Heart left ventricle (tissue), 16 donors: Measurements from ENCODE around the gene NSMCE1. TPM values are rescaled to one million over a fixed set of nuclear protein-coding genes. Genes with fewer than 3 reads are reported as not detected.

Source experiments
- ATAC-seq, 4 donors: fragments of 200-7000 bp; cut with Tn5 transposase; one replicate each; pipeline ENCODE4 v1.9.1; 2020 to 2022; ENCODE audit warnings: moderate library complexity in 4 of 4, mild to moderate bottlenecking in 3 of 4, moderate number of reproducible peaks in 1 of 4
- DNase-seq, 5 donors: peaks; one replicate each; pipeline ENCODE4 v3.0.0-alpha.2; 2020
- H3K27ac ChIP-seq, 12 donors: fragments of 200-600 bp; sonication (generic) in 4 of 12; one replicate each; pipeline versions ENCODE4 v1.5.0 to v1.8.0; 2016 to 2022; ENCODE audit warnings: mild to moderate bottlenecking in 2 of 12
- H3K27me3 ChIP-seq, 9 donors: fragments of 200-600 bp; sonication (generic) in 2 of 9; one replicate each; pipeline versions ENCODE4 v1.5.1 to v1.8.0; 2016 to 2022; ENCODE audit warnings: mild to moderate bottlenecking in 3 of 9
- H3K36me3 ChIP-seq, 9 donors: fragments of 200-600 bp; sonication (generic) in 2 of 9; one replicate each; pipeline versions ENCODE4 v1.5.0 to v1.8.0; 2018 to 2022; ENCODE audit warnings: mild to moderate bottlenecking in 2 of 9
- H3K4me1 ChIP-seq, 12 donors: fragments of 200-600 bp; sonication (generic) in 4 of 12; one replicate each; pipeline versions ENCODE4 v1.5.0 to v1.8.0; 2016 to 2022; ENCODE audit warnings: mild to moderate bottlenecking in 3 of 12
- H3K4me3 ChIP-seq, 12 donors: fragments of 200-600 bp; sonication (generic) in 4 of 12; one replicate each; pipeline versions ENCODE4 v1.5.0 to v1.8.0; 2017 to 2022; ENCODE audit warnings: mild to moderate bottlenecking in 9 of 12, moderate library complexity in 4 of 12
- H3K9me3 ChIP-seq, 12 donors: fragments of 200-600 bp; sonication (generic) in 4 of 12; one replicate each; pipeline versions ENCODE4 v1.5.0 to v1.8.0; 2016 to 2022; ENCODE audit warnings: mild to moderate bottlenecking in 1 of 12
- POLR2A ChIP-seq, 2 donors: fragments of 450-650 bp; IDR thresholded peaks; one replicate each; pipeline ENCODE4 v1.6.1; 2017; ENCODE audit warnings: antibody characterized with exemption in 2 of 2, mild to moderate bottlenecking in 2 of 2, moderate library complexity in 2 of 2
- WGBS, 4 donors: extraction: QIAGEN DNeasy Blood & Tissue Kit in 2 of 4; methylation state at CpG; one replicate each; pipeline versions ENCODE4 v1.1.5 to v1.1.7; 2013 to 2018; 5-methylcytosine and 5-hydroxymethylcytosine counted together
- intact Hi-C, 10 donors: fragments of 100-400 bp; cut with DNase I; formaldehyde crosslinking; loops; one replicate each; pipeline versions ENCODE4 v1.11.1 to v1.14.2; 2022
- polyA plus RNA-seq, 2 donors: library from polyadenylated mRNA; stranded (reverse); fragments of 200-250 nt; gene quantifications; one replicate each; pipeline ENCODE4 v1.2.3, GENCODE V29; 2013
- total RNA-seq, 9 donors: library from RNA; depleted of rRNA in 2 of 9; stranded (reverse); fragments of >200 nt in 2 of 9; fragmentation: NEBNext Ultra II Directional in 3 of 9; extraction: Animal tissue kit (Norgen Biotek cat#: 25700) in 3 of 9; gene quantifications; one replicate each; pipeline versions ENCODE4 v1.1.0 to v1.2.4, GENCODE V29; 2016 to 2023
- TF ChIP-seq, protein P1 (sequence below), 12 donors: fragments of 200-600 bp; sonication (generic) in 4 of 12; IDR thresholded peaks; one replicate each; pipeline versions ENCODE4 v1.5.0 to v1.8.0; 2018 to 2022; ENCODE audit warnings: antibody characterized with exemption in 12 of 12, mild to moderate bottlenecking in 5 of 12
- donor health status: ischemic (EF 13 %, LVEDD 7.1; RV severe dilation, severe dysfunction).
- donor health status: healthy with polysubstance abuse.
- donor health status: DM: no; HTN: yes; CAD: no.
- donor health status: DM: no; HTN: no; CAD: no.
- donor health status: ischemic (EF 25% LVEDD 6.9; RV normal size, moderate dysfunction).
- donor health status: ischemic (EF 25% LVEDD 5.7; RV mildly dilated, moderate dysfunction).
- donor health status: healthy.
- donor health status: DM: yes; HTN: yes; CAD: no.
- donor health status: ischemic (EF 35%, LVEDD 5.7; RV mildly dilated, moderate dysfunction).
- donor health status: nonischemic (EF 11% LVEDD 7.7; RV severe dilation, severe dysfunction).
- donor health status: DM: yes; HTN: yes; CAD: no.
- donor health status: PGD.
- donor health status: ischemic (EF 29% LVEDD 5.4; RV normal size, mild dysfunction).
- donor health status: nonischemic (EF 23%, LVEDD 6.1; RV moderate dilation, normal function).

Gene NSMCE1
- total and polyA plus RNA-seq, 11 donors, result 29.6 to 48.7 (median 37.1) TPM

DNA sequence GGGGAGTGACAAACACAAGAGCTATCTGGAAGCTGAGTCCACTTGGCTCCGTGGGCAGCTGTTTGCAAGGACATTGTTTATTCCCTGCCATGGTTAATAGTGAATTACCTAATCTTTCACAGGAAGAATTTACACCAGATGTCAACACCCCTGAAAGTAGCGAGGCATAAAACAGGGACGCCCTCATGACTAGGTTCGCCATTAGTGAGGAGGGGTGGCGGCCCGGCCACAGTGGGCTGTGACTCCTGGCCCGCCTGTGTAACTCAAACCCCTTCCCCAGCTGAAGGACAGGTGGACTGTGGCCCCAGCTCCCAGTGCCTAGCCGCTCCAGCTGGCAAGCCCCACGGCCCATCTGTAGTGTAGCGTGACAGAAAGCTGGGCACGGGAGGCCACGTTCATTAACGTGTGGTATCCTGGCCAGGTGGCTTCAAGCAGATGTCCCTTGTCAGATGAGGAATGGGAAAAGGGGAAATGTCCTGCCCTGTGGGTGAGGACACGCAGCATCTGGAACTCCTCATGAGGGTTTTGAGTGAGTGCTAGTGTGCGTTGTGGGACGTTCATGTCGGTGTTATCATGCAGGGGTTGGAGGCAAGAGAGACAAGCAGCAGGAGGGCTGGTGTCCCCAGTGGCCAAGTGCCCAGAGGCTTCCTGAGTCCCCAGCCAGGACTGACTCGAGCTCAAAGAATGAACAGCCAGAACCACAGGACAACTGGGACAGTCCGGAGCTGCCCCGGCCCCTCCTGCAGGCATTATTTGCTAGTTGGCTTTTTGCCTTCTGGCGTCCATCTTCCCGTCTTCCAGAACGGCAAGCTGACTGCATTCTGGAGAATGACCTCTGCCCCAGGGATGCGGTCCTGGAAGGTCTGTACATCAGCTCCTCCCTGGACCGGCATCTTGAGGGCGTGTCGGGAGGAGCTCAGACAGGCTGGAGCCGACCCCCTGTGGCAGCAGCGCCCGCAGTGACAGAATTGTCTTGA is 46.0 kb downstream of the NSMCE1 start:
- H3K4me1 ChIP-seq, result peaks cover 5 to 22% (median 11%) of the 10 kb centered on the region in 12 donors
- 20 to 32% (median 31%) methylated on average over 17 to 30 of the region's 30 CpGs for WGBS, 4 donors
- H3K27me3 ChIP-seq, result no peaks in the 10 kb centered on the region
- ATAC-seq (peak; percentile 57 to 78 (median 72)), DNase-seq (peak; percentile 58 to 82 (median 70))
- no peaks in the 10 kb centered on the region for H3K9me3 ChIP-seq
- peaks cover 0 to 32% (median 10%) of the 10 kb centered on the region in 9 donors for H3K36me3 ChIP-seq
- TF ChIP-seq POLR2A (IDR thresholded peaks at IDR 0.05), result no peak
- TF ChIP-seq, protein P1, sequence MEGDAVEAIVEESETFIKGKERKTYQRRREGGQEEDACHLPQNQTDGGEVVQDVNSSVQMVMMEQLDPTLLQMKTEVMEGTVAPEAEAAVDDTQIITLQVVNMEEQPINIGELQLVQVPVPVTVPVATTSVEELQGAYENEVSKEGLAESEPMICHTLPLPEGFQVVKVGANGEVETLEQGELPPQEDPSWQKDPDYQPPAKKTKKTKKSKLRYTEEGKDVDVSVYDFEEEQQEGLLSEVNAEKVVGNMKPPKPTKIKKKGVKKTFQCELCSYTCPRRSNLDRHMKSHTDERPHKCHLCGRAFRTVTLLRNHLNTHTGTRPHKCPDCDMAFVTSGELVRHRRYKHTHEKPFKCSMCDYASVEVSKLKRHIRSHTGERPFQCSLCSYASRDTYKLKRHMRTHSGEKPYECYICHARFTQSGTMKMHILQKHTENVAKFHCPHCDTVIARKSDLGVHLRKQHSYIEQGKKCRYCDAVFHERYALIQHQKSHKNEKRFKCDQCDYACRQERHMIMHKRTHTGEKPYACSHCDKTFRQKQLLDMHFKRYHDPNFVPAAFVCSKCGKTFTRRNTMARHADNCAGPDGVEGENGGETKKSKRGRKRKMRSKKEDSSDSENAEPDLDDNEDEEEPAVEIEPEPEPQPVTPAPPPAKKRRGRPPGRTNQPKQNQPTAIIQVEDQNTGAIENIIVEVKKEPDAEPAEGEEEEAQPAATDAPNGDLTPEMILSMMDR (IDR thresholded peaks at IDR 0.05), result no peak
- intact Hi-C loops, result no loop called here
- H3K27ac ChIP-seq, result peak overlapping the region in 11 of 12 donors; percentile 50 to 90 (median 72)
- H3K4me3 ChIP-seq, result peak overlapping the region in 3 of 12 donors; percentile 2 to 13 (median 12)

DNA sequence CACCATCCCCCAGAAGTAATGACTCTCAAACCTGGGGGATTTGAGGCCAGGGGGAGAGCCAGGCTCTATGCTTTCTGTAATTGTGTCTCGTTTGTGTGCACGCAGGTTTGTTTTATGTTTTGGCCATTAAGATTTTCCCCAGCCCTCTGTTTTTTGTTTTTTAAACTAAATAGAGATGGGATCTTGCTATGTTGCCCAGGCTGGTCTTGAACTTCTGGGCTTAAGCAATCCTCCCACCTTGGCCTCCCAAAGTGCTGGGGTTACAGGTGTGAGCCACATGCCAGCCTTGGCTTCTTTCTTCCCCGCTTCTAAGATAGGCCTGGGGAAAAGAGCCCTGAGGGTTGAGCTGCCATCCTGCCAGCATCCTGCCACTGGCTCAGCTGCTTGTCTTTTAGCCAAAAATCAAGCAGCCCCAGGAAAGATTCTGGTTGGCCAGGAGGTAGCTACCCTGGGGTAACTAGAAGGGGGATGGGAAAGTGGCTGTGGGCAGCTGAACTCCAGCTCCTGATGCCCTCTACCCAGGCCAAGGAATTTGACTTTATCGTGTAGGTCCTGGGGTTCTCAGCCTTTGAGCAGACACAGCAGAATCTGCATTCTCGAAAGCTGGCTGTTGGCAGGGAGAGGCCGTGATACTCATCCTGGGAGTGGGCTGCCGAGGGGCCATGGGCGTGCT is 46.9 kb downstream of the NSMCE1 start:
- Histone ChIP-seq H3K4me3 (peak overlapping the region in 2 of 12 donors; percentile 2 to 12), H3K36me3 (peaks cover 0 to 29% (median 10%) of the 10 kb centered on the region in 9 donors), H3K9me3 (no peaks in the 10 kb centered on the region), H3K27ac (peak overlapping the region in 11 of 12 donors; percentile 27 to 90 (median 71)), H3K4me1 (peaks cover 5 to 22% (median 11%) of the 10 kb centered on the region in 12 donors), H3K27me3 (no peaks in the 10 kb centered on the region)
- intact Hi-C loops, result no loop called here
- no peak for TF ChIP-seq POLR2A (IDR thresholded peaks at IDR 0.05)
- TF ChIP-seq, protein P1 (IDR thresholded peaks at IDR 0.05), result no peak
- 44 to 65% (median 53%) methylated on average over 8 of the region's 8 CpGs for WGBS, 4 donors
- ATAC-seq (peak in 3 of 4 donors; percentile 3 to 55 (median 4)), DNase-seq (peak in 2 of 5 donors; percentile 35 to 46)

DNA sequence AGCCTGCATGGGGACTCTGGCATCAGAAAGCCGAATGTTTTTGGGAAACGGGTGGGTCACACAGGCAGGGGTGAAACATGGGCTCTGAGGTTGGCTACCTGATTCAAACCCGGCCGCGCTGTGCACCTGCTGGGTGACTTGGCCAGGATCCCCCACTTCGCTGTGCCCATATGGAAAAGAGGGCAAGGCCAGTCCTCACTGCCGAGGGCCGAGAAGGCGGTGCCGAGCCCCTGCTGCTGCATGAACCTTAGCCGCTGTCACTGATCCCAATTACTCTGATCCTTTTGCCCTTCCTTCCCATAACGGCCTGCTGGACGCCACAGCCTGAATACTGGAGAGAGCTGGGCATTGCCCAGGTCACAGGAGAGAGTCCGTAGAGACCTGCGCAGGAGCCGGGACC is 47.6 kb downstream of the NSMCE1 start:
- Histone ChIP-seq H3K9me3 (no peaks in the 10 kb centered on the region), H3K27ac (peak overlapping the region in 2 of 12 donors; percentile 65 to 79), H3K27me3 (no peaks in the 10 kb centered on the region), H3K4me3 (no peak overlapping the region), H3K36me3 (peaks cover 0 to 23% (median 10%) of the 10 kb centered on the region in 9 donors), H3K4me1 (peaks cover 5 to 22% (median 11%) of the 10 kb centered on the region in 12 donors)
- TF ChIP-seq, protein P1 (IDR thresholded peaks at IDR 0.05), result no peak
- no peak for TF ChIP-seq POLR2A (IDR thresholded peaks at IDR 0.05)
- 95 to 98% (median 96%) methylated on average over 16 of the region's 16 CpGs for WGBS, 4 donors
- ATAC-seq (no peak), DNase-seq (peak in 2 of 5 donors; percentile 20 to 34)
- intact Hi-C loops, result no loop called here
